Measurements from ENCODE around the gene SEC24D. TPM values are rescaled to one million over a fixed set of nuclear protein-coding genes. Genes with fewer than 3 reads are reported as not detected.

The SEC24D gene
- total RNA-seq, 4 donors from 2014 or later = 9.7 to 37.9 (median 17.0) TPM

- intact Hi-C loops (cut with DNase I; ENCODE audit: low total_unique reads) = no loop called here
- H3K27me3 ChIP-seq = no peaks in the 10 kb centered on the region
- WGBS, 2 donors (ENCODE audit: low coverage in 1 of 2) = 88 to 92% methylated on average over 6 of the region's 6 CpGs
- in situ Hi-C loops (cut with MboI; ENCODE audit: low pct_ligation_motif_present in 1 of 4, low pct_unique_long_range_greater_than_20kb in 1 of 4, low sequenced_read_pairs in 3 of 4) = loop anchor here in 1 of 4 donors (25.0 kb wide), 1 partner anchor 558 kb away; no protein-coding TSS in a partner anchor
- H3K36me3 ChIP-seq = peaks cover 0 to 42% (median 10%) of the 10 kb centered on the region in 4 donors
- TF ChIP-seq POLR2AphosphoS5 (IDR thresholded peaks at IDR 0.05) (no peak), EP300 (IDR thresholded peaks at IDR 0.05; ENCODE audit: low read depth) (no peak), POLR2A (IDR thresholded peaks at IDR 0.05) (no peak), CTCF (IDR thresholded peaks at IDR 0.05) (no peak)
- no peaks in the 10 kb centered on the region for H3K4me1 ChIP-seq
- H3K27ac ChIP-seq = no peak overlapping the region
- no peaks in the 10 kb centered on the region for H3K9me3 ChIP-seq
- no peak overlapping the region for H3K4me3 ChIP-seq
- DNase-seq = no peak
Measured at GRCh38 chr4:118729287-118730286, 106.3 kb downstream of the SEC24D start.

GRCh38 chr4:118727360-118727759, 108.6 kb downstream of the SEC24D start:
- Histone ChIP-seq H3K4me3 (no peak overlapping the region), H3K9me3 (no peaks in the 10 kb centered on the region), H3K36me3 (peaks cover 0 to 44% (median 13%) of the 10 kb centered on the region in 4 donors), H3K27me3 (no peaks in the 10 kb centered on the region), H3K4me1 (no peaks in the 10 kb centered on the region), H3K27ac (no peak overlapping the region)
- TF ChIP-seq POLR2AphosphoS5 (IDR thresholded peaks at IDR 0.05) (no peak), CTCF (IDR thresholded peaks at IDR 0.05) (no peak), POLR2A (IDR thresholded peaks at IDR 0.05) (no peak), EP300 (IDR thresholded peaks at IDR 0.05; ENCODE audit: low read depth) (no peak)
- intact Hi-C loops (cut with DNase I; ENCODE audit: low total_unique reads) (no loop called here), in situ Hi-C loops (cut with MboI; ENCODE audit: low pct_ligation_motif_present in 1 of 4, low pct_unique_long_range_greater_than_20kb in 1 of 4, low sequenced_read_pairs in 3 of 4) (loop anchor here in 1 of 4 donors (25.0 kb wide), 1 partner anchor 560 kb away; no protein-coding TSS in a partner anchor)
- DNase-seq = no peak
- WGBS, 2 donors (ENCODE audit: low coverage in 1 of 2) = 64 to 100% methylated on average over 1 of the region's 1 CpG

GRCh38 chr4:118723369-118723768, 112.6 kb downstream of the SEC24D start:
- Histone ChIP-seq H3K27ac (no peak overlapping the region), H3K4me1 (no peaks in the 10 kb centered on the region), H3K27me3 (no peaks in the 10 kb centered on the region), H3K36me3 (peaks cover 0 to 33% (median 13%) of the 10 kb centered on the region in 4 donors), H3K4me3 (no peak overlapping the region), H3K9me3 (no peaks in the 10 kb centered on the region)
- WGBS, 2 donors (ENCODE audit: low coverage in 1 of 2) = 93 to 96% methylated on average over 3 of the region's 3 CpGs
- intact Hi-C loops (cut with DNase I; ENCODE audit: low total_unique reads) (no loop called here), in situ Hi-C loops (cut with MboI; ENCODE audit: low pct_ligation_motif_present in 1 of 4, low pct_unique_long_range_greater_than_20kb in 1 of 4, low sequenced_read_pairs in 3 of 4) (no loop called here)
- no peak for DNase-seq
- TF ChIP-seq POLR2AphosphoS5 (IDR thresholded peaks at IDR 0.05) (no peak), POLR2A (IDR thresholded peaks at IDR 0.05) (no peak), EP300 (IDR thresholded peaks at IDR 0.05; ENCODE audit: low read depth) (no peak), CTCF (IDR thresholded peaks at IDR 0.05) (no peak)

- no peak for DNase-seq
- H3K27ac ChIP-seq = no peak overlapping the region
- TF ChIP-seq POLR2A (IDR thresholded peaks at IDR 0.05) = no peak
- TF ChIP-seq EP300 (IDR thresholded peaks at IDR 0.05; ENCODE audit: low read depth) = no peak
- no peak for TF ChIP-seq CTCF (IDR thresholded peaks at IDR 0.05)
- TF ChIP-seq POLR2AphosphoS5 (IDR thresholded peaks at IDR 0.05) = no peak
- H3K9me3 ChIP-seq = no peaks in the 10 kb centered on the region
- no peak overlapping the region for H3K4me3 ChIP-seq
- no peaks in the 10 kb centered on the region for H3K27me3 ChIP-seq
- intact Hi-C loops (cut with DNase I; ENCODE audit: low total_unique reads) (no loop called here), in situ Hi-C loops (cut with MboI; ENCODE audit: low pct_ligation_motif_present in 1 of 4, low pct_unique_long_range_greater_than_20kb in 1 of 4, low sequenced_read_pairs in 3 of 4) (no loop called here)
- 95 to 100% methylated on average over 1 of the region's 1 CpG for WGBS, 2 donors (ENCODE audit: low coverage in 1 of 2)
- H3K4me1 ChIP-seq = no peaks in the 10 kb centered on the region
- peaks cover 0 to 17% (median 6%) of the 10 kb centered on the region in 4 donors for H3K36me3 ChIP-seq
Measured at GRCh38 chr4:118721752-118722151, 114.2 kb downstream of the SEC24D start.

Data from transverse colon (tissue), 4 donors.